Common myeloid progenitor, CD34-positive (primary cell): ENCODE data around the gene GBX1.

Source experiments
- CTCF ChIA-PET: fragments of 350-600 bp; sonication (Branson Sonifier 250); formaldehyde crosslinking; loops from one replicate; lab custom pipeline; 2021; ENCODE audit warnings: antibody characterized with exemption; lab: Charles Lee
- POLR2A ChIA-PET: fragments of 350-600 bp; sonication (Branson Sonifier 250); formaldehyde crosslinking; loops from one replicate; lab custom pipeline; 2021; ENCODE audit warnings: antibody characterized with exemption; lab: Charles Lee
- DNase-seq, 3 donors: peaks; one replicate each; pipeline versions ENCODE4 v3.0.0 to v3.0.0-alpha.2; 2013
- H3K27ac ChIP-seq, 2 experiments: 1 replicate in 1 of 2; 2 replicates in 1 of 2; pipeline ENCODE4 v1.7.0; 2013; ENCODE audit warnings: inconsistent platforms in 2 of 2, low read length in 2 of 2, mild to moderate bottlenecking in 2 of 2, low read depth in 1 of 2, moderate library complexity in 1 of 2; ENCODE audit not compliant: severe bottlenecking in 2 of 2, insufficient read depth in 1 of 2, poor library complexity in 1 of 2
- H3K27me3 ChIP-seq, 5 experiments: replicated peaks in 2 of 5; 1 replicate in 3 of 5; 2 replicates in 2 of 5; pipeline versions ENCODE4 v1.6.1 to v1.7.0; 2013; ENCODE audit warnings: low read length in 4 of 5, mild to moderate bottlenecking in 2 of 5, moderate library complexity in 2 of 5, inconsistent platforms in 1 of 5; ENCODE audit not compliant: insufficient read depth in 5 of 5, control insufficient read depth in 4 of 5
- H3K36me3 ChIP-seq, 4 experiments: 1 replicate in 2 of 4; 2 replicates in 2 of 4; pipeline versions ENCODE4 v1.6.1 to v1.7.0; 2013; ENCODE audit warnings: low read length in 3 of 4, control low read depth in 1 of 4, mild to moderate bottlenecking in 1 of 4; ENCODE audit not compliant: control insufficient read depth in 4 of 4, insufficient read depth in 4 of 4
- H3K4me1 ChIP-seq, 4 experiments: 1 replicate in 3 of 4; 2 replicates in 1 of 4; pipeline versions ENCODE4 v1.6.1 to v1.7.1; 2013; ENCODE audit warnings: low read length in 3 of 4, mild to moderate bottlenecking in 3 of 4, control low read depth in 1 of 4, inconsistent platforms in 1 of 4, moderate library complexity in 1 of 4; ENCODE audit not compliant: control insufficient read depth in 4 of 4, insufficient read depth in 4 of 4; ENCODE audit errors: control extremely low read depth in 1 of 4
- H3K4me3 ChIP-seq, 7 experiments: 1 replicate in 4 of 7; 2 replicates in 3 of 7; pipeline versions ENCODE4 v1.5.1 to v1.7.0; 2013; ENCODE audit warnings: mild to moderate bottlenecking in 7 of 7, low read length in 6 of 7, moderate library complexity in 6 of 7, inconsistent platforms in 2 of 7, low read depth in 2 of 7, control low read depth in 1 of 7; ENCODE audit not compliant: insufficient read depth in 4 of 7, control insufficient read depth in 1 of 7; ENCODE audit errors: extremely low read depth in 1 of 7
- H3K9me3 ChIP-seq, 5 experiments: 1 replicate in 4 of 5; 2 replicates in 1 of 5; pipeline versions ENCODE4 v1.6.1 to v1.7.1; 2013; ENCODE audit warnings: low read length in 4 of 5, mild to moderate bottlenecking in 2 of 5, inconsistent platforms in 1 of 5, low read depth in 1 of 5, moderate library complexity in 1 of 5; ENCODE audit not compliant: control insufficient read depth in 4 of 5, insufficient read depth in 2 of 5; ENCODE audit errors: control extremely low read depth in 1 of 5
- WGBS: methylation state at CpG from one replicate; pipeline ENCODE4 v1.1.5; 2013; ENCODE audit not compliant: insufficient coverage; 5-methylcytosine and 5-hydroxymethylcytosine counted together

GBX1 gene

DNA sequence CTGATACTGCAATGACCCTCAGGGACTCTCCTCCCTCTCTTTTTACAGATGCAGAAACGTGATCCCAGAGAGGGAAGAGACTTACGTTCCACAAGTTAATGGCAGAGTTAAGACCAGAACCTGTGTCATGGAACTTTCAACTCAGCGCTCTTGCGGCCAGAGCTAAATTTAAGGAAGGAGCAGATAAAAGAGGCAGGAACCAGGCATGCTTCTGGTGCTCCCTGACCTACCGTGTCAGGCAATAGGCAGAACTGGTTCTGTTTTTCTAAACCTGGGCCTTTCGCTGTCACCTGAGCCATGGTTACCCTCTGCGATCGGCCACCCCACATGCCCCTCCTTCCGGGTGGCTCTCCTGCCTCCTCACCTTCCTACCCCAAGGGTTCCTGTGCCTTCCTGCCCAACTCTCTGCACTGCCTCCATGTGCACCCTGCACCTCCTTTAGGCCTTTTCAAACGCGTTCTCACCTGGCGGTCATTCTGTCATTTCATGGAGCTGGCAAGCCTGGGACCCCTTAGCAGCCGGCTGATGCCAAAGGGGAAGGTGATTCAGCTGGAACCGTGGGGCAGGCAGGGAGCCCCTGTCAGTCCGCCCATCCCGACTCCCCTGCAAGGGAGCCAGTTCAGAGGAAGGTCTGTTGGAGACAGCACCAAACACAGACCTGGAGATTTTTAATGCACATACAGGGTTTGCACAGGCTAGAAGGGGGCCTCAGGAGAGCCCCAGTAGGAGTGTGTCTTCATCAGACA, 7.7 kb upstream of the GBX1 start:
- H3K4me3 ChIP-seq: no peak overlapping the region
- POLR2A ChIA-PET: no interaction called here

DNA sequence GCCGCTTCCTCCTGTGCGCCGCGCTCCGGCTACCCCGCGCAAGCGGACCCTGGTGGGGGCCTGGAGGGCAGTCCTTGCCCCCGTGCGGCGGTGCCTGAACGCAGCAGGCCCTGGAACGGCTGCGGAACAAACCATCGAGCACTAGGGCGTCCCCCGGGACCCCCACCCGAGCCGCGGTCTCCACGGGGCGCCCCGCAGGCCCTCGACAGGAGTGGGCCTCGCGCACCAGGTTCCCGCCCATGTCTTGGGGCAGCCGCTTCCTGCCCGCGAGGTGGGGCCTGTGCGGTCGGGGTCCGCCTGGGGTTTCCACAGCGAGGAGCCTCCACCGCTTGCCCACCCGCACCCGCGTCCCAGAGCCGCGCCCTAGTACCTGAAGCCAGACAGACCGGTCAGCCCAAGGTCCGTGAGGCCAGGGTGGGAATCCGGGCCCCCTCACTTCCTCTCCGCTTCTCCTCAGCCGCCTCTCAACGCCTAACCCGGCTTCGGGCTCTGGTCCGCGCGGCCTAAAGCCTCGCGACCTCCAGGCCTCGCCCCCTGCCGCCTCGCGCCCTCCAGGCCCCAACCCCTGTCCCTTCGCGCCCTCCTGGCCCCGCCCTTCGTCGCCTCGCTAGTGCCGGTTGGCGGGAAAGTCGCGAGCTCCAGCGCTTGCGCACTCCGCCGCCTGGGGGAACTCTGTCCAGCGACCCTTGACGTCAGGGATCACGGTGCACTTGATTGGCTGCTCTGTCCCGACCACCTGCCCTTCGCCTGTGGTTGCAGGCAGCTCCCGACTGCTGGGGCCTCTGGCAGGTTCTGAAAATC, 7.0 kb upstream of the GBX1 start:
- peaks cover 0 to 56% (median 17%) of the 10 kb centered on the region in 5 experiments for H3K27me3 ChIP-seq
- H3K9me3 ChIP-seq: peaks cover 0 to 18% (median 14%) of the 10 kb centered on the region in 5 experiments
- peaks cover 0 to 3% (median 0%) of the 10 kb centered on the region in 4 experiments for H3K4me1 ChIP-seq
- ChIA-PET POLR2A (no interaction called here), CTCF (interaction anchor here (0.8 to 1.7 kb wide), 9 partner anchors 8 to 163 kb away, joined by 3 to 7 read pairs (median 4); no protein-coding TSS in a partner anchor)
- peak; percentile 55 to 73 (median 72) for DNase-seq
- H3K27ac ChIP-seq: no peak overlapping the region
- H3K36me3 ChIP-seq: no peaks in the 10 kb centered on the region
- WGBS: 59% methylated on average over 76 of the region's 77 CpGs
- no peak overlapping the region for H3K4me3 ChIP-seq

More for the DNA sequence above, 7.7 kb upstream of the GBX1 start:
- Histone ChIP-seq H3K4me1 (peaks cover 0 to 3% (median 0%) of the 10 kb centered on the region in 4 experiments), H3K9me3 (peaks cover 0 to 18% (median 14%) of the 10 kb centered on the region in 5 experiments), H3K36me3 (no peaks in the 10 kb centered on the region), H3K27me3 (peaks cover 0 to 48% (median 15%) of the 10 kb centered on the region in 5 experiments), H3K27ac (no peak overlapping the region)
- CTCF ChIA-PET: interaction anchor here (0.8 to 1.7 kb wide), 9 partner anchors 8 to 164 kb away, joined by 3 to 7 read pairs (median 4); no protein-coding TSS in a partner anchor
- 82% methylated on average over 15 of the region's 16 CpGs for WGBS
- no peak for DNase-seq

DNA sequence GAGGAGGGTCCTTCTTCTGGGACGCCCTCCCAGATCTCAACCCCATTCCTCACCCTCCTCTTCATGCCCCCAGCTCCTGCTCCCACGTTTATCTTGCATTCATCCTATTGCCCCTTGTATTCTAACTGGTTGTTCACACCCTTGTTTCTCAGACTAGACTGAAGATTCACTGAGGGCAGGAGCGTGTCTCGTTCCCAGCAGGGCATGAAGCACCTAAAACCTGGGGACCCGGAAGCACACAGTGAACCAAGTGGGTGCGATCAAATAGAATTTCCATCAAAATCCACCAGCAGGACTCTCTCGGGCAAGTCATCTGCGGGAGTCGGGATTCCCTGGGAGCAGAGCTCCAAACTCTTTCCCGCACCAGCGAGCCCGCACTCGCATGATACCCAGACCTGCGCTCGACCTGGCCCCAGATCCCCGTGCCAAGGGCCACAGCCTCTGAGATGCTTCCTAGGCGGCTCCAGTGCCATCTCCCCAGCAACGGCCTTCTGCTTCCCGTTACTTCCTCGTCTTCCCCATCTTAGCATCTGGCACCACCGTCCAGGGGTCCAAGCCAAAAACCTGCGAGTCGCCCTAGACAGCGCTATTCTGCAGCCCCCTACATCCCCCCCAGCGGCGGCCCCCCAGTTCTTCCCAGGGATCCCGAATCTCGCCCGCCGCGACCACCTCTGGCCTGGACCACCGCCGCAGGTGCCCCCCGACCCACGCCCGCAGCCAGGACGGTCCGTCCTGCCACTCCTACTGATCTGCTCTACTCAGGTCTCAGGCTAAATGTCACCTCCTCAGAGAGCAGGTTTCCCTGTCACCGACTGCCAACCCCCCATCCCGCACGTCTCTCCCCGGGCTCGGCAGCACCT, 6.1 kb upstream of the GBX1 start:
- no peak for DNase-seq
- ChIA-PET POLR2A (no interaction called here), CTCF (interaction anchor here (0.8 to 1.0 kb wide), 3 partner anchors 11 to 50 kb away, joined by 3 read pairs; no protein-coding TSS in a partner anchor)
- Histone ChIP-seq H3K9me3 (peaks cover 0 to 18% (median 14%) of the 10 kb centered on the region in 5 experiments), H3K4me1 (peaks cover 0 to 3% (median 0%) of the 10 kb centered on the region in 4 experiments), H3K27me3 (peaks cover 4 to 64% (median 21%) of the 10 kb centered on the region in 5 experiments), H3K27ac (no peak overlapping the region), H3K36me3 (no peaks in the 10 kb centered on the region), H3K4me3 (no peak overlapping the region)
- 84% methylated on average over 37 of the region's 43 CpGs for WGBS

DNA sequence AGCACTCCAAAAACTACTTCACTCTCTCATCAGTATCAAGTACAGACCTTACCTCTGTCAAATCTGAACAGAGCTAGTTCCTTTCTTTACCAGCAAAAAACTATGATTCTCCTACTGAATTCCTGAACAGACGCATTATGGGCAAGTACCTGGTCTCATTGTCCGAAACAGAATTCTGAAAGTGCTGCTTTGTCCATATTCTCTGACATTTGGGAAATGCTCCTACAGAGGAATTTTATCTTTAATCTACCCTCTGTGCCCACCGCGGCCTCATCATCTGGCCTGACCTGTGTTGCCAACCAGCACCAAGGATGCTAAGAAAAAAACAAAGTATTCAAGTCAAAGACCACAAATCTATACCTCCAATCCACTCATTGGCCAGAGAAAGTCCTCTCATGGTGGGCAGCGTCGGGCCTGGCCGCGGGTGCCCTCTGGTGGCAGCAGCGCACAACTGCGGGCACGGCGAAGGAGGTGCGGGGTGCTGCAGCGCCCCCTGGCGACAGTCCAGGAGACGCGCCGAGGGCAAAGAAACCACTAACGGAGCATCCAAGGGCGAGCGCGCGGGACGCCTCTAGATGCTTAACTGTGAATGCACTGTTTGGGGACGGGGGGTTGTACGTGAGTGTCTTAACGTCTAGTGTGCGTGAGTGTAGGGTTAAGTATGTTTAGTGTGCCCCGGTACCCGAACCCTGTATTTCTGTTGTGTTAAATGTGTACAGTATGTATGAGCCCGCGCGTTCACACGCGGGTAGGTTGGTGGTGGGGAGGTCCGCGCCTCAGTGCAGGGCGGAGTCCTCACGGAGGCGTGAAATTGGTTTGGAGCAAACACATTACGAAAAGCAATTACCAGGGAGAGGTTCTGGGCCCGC, 5.0 kb upstream of the GBX1 start:
- Histone ChIP-seq H3K4me3 (no peak overlapping the region), H3K27me3 (peaks cover 4 to 72% (median 19%) of the 10 kb centered on the region in 5 experiments), H3K4me1 (peaks cover 0 to 10% (median 8%) of the 10 kb centered on the region in 4 experiments), H3K9me3 (peaks cover 0 to 18% (median 14%) of the 10 kb centered on the region in 5 experiments), H3K27ac (no peak overlapping the region), H3K36me3 (no peaks in the 10 kb centered on the region)
- 19% methylated on average over 42 of the region's 42 CpGs for WGBS
- DNase-seq: peak; percentile 71 to 83 (median 81)
- POLR2A ChIA-PET: no interaction called here
- CTCF ChIA-PET: interaction anchor here (0.6 to 1.0 kb wide), 8 partner anchors 10 to 78 kb away, joined by 3 to 4 read pairs (median 3); no protein-coding TSS in a partner anchor

DNA sequence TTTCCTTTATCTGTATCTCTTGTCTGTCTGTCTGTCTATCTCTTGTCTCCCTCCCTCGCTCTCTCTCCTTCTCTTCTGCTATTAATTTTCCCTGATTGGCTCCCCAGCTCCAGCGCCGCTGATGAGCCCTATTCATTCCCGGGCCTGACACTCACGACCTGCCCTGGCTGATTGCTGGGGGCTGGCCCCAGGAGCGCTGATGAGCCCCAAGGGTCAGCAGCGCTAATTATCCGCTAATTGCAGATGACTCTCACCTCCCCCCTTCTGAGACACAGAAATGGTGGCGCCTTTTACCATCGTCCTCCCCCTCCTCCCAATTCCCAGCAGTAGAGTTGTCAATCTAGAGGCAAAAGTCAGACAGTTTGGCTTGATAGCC, 1.3 kb upstream of the GBX1 start:
- peaks cover 28 to 85% (median 37%) of the 10 kb centered on the region in 5 experiments for H3K27me3 ChIP-seq
- POLR2A ChIA-PET: interaction anchor here (0.6 kb wide), 2 partner anchors 94 to 128 kb away, joined by 3 to 5 read pairs; no protein-coding TSS in a partner anchor
- peaks cover 0 to 18% (median 16%) of the 10 kb centered on the region in 4 experiments for H3K4me1 ChIP-seq
- no peak overlapping the region for H3K4me3 ChIP-seq
- WGBS: 38% methylated on average over 8 of the region's 10 CpGs
- CTCF ChIA-PET: interaction anchor here (1.0 to 5.1 kb wide), 14 partner anchors 8 to 207 kb away, joined by 3 to 36 read pairs (median 4); no protein-coding TSS in a partner anchor
- H3K27ac ChIP-seq: no peak overlapping the region
- no peaks in the 10 kb centered on the region for H3K36me3 ChIP-seq
- peaks cover 0 to 8% (median 6%) of the 10 kb centered on the region in 5 experiments for H3K9me3 ChIP-seq
- no peak for DNase-seq
